Astrocyte of the hippocampus (primary cell): ENCODE measurements around the gene ST6GALNAC5.
"Not testable (repeated sequence)": the region's sequence is repeated elsewhere in the genome, so short reads cannot be mapped to it uniquely, and the experiment has no call there.

Source experiments
- DNase-seq: peaks from one replicate; pipeline ENCODE4 v3.0.0; 2011; ENCODE audit warnings: low read depth, low spot score

Gene ST6GALNAC5

DNA sequence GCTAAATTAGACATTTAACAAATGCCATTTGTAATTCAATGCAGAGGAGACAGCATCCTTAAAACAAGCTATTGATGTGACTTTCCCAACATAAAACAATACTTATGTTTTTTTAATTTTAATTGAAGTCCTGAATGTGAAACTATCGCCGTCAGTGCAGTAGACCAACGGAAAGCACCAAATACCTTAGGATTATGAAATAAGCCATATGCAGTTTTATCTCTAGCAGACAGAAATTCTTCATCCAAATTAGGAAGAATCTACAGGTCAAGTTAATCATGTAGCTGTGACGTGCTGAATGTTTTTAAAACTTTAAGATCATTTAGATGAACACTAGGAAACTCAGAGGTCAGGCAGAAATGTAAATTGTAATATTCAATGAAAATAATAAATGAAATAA lies 714 bp upstream of the ST6GALNAC5 start:
- no peak for DNase-seq

DNA sequence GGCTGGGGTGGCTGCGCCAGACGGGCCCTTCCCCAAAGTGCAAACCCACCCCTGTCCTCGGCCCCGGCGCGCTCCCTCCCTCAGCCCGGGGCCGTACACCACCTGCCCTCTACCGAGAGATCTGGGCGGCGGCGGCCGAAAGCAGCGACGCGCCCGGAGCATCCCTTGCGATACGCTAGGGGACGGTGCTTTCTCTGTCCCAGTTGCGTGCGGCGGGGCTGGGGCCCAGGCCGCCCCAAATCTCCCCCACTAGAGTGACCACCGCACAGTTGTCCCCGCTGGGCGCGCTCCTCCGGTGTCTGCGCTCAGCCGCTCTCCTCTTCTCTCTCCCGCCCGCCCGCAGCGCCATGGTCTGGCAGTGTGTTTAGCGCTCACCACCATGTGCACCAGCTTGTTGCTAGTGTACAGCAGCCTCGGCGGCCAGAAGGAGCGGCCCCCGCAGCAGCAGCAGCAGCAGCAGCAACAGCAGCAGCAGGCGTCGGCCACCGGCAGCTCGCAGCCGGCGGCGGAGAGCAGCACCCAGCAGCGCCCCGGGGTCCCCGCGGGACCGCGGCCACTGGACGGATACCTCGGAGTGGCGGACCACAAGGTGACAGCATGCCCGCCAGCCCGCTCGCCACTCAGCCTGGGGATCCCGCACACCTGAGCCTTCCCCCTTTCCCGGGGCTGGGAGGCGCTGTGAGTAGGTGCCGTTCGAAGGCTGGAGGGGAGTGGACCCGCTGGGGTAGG lies 1.0 kb downstream of the ST6GALNAC5 start:
- peak; percentile 79 for DNase-seq

DNA sequence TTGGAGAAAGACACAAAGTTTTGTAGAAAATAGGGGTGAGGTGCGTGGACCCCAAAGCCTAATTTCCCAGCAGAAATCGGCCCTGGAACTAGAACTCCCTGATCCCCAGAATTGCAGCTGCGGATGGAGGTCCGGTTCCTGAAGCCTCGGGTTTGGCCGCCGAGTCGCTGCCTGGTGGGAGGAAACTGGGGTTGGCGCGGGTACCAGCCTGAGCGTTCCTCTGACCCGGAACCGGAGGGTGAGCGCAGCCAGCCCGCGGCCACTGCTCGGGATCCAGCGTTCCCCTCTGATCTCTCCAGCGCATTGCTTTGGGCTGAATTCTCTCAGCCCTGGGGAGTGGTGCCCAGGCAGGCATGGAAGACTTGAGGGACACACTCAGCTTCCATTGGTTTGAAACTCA lies 1.6 kb downstream of the ST6GALNAC5 start:
- peak; percentile 20 for DNase-seq

DNA sequence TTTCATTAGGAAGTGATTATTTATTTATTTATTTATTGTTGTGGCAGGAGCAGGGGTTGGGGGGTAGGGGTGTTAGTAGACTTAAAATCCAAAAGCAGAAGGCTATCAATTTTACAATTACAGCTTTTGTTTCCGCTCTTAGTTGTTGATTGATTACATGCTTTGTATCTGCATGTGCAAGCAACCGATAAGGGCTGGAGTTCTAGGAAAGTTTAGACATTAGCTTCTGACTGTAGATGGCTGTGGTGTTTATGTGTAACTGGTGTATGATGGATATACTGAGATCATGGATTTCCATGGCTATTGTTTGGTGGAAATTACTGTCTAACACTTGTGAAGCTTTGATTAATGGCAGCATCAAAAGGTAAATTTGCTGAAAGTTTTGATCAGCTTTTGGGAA lies 2.8 kb downstream of the ST6GALNAC5 start:
- DNase-seq, result no peak

DNA sequence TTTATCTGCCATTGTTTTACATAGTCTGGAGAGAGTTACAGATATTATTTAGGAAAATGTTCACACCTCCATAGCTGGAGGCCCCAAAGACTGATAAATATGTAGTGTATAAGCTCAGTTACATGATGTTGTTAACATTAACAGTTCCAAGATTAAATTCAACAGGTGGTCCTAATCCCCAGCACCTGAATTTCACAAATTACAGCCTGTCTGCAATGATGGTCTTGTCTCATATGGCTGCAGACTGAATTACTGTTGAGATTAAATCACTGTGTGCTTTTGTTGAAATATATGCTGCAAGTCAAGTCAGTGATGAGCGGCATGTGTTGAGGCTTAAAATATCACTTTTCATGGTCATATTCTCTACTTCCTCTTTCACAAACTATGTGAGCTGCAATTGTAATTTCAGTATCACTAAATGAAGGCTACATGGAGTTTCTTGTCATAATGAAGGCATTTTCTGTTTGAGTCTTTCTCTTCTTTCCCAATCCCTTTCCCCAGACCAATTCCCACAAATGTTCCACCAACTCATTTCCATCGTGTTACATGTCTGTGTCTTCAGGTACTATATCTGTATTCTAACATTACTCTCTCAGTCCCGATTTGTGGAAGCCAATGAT lies 4.2 kb downstream of the ST6GALNAC5 start:
- no peak for DNase-seq

DNA sequence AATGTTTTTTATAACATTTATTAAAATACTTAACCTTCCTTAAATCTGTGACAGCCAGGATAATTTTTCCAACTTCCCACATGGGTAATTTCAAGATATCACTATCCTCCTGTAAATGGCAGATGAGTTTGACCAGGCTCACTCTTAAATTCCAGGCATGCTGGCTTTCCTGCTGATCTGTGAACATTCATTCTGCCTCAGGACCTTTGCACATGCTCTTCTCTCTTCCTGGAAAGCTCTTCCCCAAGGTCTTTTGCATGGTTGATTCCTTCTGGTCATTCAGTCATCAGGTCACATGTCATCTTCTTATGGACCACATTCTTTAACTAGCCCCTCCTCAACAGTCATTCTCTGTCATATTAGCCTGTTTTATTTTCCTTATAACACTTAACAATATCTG lies 5.7 kb downstream of the ST6GALNAC5 start:
- no peak for DNase-seq

DNA sequence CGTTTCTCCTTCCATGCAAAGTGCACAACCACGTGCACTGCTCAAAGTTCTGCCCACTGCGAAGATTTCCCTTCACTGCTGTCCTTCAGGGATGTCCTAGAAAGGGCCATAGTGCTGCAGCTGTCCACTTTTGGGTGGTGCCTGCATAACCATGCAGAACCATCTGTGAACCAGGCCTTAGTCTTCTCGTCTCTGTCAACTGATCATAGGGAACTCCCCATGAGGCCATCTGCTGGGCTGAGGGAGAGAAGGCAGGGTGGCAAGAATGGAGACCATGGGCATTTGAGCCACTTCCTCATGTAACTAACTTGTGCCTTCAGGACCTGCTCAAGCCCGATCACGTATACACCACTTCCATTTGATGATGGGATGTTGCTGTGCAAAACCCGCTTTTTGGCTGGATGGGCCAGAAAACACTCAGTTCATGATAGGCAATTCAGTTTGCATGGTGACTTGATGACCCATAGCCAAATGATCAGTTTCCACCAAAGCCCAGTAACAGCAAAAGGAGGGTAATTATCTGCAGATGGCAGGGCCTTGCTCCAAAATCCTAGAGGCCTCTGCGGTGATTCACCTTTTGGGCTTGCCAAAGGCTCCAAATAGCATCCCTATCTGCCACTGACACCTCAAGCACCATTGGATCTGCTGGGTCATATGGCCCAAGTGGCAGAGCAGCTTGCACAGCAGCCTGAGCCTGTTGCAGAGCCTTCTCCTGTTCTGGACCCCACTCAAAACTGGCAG lies 9.5 kb downstream of the ST6GALNAC5 start:
- no peak for DNase-seq

DNA sequence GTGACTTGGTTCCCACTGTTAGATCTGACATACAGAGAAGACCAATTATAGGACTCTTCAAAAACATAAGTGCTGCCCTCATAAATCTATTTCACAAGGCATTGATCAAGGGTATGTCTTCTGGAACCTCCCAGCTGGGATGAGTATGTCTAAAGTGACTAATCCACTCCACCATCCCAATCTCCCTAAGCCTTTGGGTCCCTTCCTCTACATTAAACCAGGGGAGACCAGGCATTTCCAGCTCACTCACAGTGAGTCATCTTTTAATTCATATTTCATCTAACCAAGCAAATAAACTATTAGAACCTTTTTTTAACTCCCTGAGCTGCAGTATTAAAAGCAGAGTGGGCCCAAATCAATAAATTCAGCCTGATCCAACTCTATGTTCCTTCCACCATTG lies 11.7 kb downstream of the ST6GALNAC5 start:
- not testable (repeated sequence) for DNase-seq

DNA sequence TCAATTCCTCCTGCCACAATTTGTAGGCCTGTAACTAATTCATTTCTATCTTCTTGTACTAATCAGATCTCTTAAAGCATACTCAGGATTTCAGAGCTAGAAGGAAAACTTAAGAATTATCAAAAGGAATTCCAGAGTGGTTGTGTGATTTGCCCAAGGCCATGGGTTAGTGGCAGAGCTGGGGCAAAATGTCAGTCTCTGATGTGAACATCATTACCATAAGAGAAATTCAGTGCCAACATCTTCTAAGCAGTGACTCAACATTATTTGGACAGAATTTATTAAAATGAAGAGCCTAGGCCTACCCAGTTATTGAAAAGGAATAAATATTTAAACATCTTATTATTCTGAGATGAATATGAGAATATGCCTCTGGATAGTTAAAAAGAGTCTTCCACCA lies 14.5 kb downstream of the ST6GALNAC5 start:
- peak; percentile 11 for DNase-seq

DNA sequence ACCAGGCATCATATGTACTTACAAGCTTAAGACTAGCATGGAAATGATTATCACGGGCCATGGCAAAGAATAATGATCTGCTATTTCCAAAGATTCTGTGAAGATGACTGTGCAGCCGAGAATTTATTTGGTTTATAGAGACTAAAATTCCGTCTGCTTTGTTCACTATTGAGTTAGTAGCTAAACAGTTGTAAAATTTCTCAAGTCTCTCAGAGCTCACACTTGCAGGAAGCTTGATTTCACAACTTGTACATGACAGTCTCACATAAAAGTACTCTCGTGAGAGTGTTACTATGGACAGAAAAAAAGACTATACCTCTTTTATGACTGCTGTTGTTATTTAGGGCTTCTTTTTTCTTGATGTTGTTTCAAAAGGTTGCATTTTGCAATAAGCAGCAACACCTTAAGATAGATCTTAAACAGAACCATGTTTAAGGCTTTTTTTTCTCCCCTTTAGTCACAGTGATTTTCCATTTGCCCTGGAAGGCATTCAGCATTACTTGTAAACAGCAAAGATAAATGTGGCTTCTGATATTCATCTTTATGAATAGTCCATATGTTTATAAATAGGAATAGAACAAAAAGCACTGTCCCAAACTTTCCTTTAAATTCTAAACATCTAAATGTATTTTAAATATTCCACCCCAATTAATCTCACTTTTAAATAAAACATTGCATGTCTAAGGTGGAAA lies 24.8 kb downstream of the ST6GALNAC5 start:
- no peak for DNase-seq

DNA sequence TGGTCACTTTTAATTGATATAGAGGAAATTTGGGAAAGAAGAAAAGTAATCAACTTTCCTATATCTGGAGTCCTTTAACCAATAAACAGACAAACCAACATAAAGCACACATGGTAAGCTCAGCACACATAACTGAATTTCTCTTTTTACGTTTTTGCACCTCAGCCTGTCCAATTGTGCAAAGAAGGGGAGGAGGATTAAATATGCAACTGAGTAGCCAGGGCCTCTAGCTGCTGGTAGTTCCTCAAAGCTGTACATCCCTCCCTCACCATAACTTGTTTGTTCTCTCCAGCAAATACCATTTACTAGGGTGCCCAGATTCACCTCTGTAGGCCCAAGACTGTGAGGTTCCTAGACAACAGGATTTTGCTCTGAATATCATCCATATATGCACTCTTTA lies 25.4 kb downstream of the ST6GALNAC5 start:
- DNase-seq, result no peak

DNA sequence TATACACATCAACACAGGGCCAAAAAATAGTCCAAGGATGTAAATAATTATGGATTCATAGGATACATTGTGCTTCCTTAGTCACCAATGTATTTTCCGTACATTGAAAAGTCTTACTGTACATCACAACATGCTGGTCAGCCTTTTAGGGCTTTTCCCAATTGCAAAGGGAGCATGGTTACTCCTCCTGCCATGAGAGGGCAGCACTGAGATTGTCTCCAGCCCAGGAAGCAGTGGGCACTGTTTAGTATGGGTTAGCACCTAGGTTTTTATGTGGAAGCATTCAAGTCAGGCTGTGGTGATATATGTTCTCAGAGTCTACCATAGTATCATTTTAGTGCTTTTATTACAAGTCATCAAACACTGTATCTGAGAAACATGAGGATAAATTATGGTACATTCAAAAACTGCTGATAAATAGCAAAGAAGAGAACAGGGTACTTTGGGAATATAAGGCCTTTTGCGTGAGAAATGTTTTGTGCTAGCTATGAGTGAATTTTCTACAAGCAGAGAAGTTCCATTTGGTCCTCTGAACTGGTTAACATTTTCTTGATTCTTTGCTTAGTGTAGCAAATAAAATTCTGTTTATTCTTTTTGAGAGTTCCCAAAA lies 34.0 kb downstream of the ST6GALNAC5 start:
- peak; percentile 64 for DNase-seq

DNA sequence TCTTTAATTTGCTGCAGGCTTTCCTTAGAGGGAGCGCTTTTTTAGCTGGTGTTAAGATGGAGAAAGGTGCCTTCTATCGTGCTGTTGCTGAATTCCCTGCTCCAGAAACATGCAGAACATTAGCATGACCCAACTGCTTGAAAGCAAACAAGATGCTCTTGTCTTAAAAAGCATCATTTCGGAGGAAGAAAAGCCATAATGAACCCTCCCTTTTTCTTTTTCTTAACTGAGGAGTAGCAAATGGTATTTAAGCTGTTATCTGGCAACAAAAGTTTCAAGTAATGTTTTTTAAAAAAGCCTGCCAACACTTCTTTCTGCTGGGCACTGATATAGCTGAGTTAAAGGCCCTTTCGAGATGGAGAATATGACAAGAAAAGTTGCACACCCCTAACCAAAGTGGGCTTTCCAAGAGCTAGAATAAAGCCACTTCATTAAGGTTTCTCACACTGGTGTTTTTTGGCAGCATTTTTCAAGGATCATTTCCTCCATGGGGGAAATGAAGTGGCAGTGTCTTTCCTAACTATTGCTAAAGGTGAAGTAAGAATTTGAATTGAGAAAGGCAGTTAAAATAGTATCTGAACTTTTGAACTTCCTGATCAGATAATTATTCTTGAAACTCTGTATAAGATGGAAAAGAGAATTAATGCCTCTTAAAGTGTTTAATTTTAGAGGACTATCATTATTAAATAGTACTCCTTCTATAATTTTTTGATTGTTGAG lies 38.8 kb downstream of the ST6GALNAC5 start:
- DNase-seq, result no peak

DNA sequence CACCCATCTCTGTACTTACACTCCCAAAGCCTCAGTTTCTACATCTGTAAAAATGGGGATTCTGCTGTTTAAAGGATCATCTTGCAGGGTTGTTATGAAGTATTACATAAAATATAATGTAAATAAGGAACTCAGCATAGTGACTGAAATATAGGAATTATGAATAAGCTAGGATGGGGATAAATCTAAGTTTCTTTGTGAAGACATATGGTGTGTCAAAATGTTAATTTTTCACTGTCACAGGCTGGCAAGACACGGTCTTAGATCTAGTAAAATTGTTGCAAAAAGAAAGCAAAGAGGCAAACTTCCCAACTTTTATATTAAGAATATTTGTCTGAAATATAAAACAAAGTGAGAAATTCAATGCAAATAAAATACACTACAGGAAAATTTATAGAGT lies 42.0 kb downstream of the ST6GALNAC5 start:
- DNase-seq, result no peak

DNA sequence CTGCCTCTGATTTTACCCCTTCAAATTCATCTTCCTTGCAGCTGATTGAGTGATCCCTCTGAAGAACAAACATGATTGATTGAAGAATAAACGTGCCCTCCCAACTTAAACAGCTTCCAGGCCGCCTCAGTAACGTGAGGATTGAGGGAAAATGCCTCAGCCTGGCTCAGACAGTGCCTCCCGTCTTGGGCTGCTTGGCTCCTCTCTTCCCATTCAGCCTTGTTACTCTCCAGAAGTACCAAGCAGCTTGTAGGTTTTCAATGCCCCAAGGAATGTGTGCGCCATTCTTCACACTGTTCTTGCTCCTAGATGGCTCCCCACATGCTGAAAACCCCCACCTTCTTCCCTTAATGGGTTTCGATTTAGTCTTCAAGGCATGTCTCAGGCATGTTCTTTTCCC lies 51.8 kb downstream of the ST6GALNAC5 start:
- no peak for DNase-seq

DNA sequence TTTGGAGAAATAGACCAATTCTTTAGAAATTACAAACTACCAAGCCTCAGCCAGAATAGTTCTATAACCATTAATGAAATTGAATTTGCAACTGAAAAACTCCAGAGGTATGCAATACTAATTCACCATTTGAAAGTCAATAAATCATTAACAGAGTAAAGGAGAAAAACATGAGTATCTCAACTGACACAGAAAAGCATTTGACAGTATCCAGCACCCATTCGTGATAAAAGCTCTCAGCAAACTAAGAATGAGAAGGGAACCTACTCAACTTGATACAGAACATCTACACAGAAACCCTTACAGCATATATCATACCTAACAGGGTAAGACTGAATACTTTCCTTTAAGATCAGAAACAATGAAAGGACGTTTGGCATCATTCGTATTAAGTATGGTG lies 54.3 kb downstream of the ST6GALNAC5 start:
- no peak for DNase-seq

DNA sequence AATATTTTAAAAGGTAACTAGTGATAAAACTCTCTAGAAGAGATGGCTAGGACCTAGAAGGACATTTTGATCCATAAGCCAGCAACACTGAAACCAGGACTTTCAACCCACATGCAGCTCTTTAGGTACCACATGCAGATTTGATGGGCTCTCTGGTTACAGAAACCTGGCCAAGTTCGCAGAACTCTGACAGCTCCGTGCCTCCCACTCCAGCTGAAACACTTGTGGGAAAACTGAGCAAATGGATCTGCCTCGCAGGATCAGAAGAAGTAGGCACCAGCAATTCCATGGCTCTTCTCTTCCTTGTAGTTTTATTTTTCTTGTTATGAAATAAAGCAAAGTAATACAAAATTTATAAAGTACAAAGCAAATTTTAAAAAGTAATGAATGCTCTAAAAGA lies 58.5 kb downstream of the ST6GALNAC5 start:
- no peak for DNase-seq

DNA sequence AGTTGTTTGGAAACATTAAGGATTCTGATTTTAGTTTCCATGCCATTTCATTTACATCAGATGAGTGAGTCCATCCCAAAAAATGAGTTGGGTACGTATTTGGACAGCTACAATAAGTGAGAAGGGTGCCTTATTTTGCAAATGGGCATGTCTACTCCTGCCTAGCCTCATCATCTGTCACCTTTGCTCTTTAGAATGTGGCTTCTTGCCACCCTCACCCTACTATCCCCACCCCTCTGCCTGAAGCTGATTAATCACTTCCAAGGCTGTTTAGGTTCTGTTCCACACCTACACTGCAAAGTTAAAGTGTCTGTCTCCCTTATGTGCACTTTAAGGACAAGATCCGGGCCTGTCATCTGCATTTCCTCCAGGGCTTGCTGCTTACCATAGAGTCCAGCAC lies 61.2 kb downstream of the ST6GALNAC5 start:
- DNase-seq, result no peak

DNA sequence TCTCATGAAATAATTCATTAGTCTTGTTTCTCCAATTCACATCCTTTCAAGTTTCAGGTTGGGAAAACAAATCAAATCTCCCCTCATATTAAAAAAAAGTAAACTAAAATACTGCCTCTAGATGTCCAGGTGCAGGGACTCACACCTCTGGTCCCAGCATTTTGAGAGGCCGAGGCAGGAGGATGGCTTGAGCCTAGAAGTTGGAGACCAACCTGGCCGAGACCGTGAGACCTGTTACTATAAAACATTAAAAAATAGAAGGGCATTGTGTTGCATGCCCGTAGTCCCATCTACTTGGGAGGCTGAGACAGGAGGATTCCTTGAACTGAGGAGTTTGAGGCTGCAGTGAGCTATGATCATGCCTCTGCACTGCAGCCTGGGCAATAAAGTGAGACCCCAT lies 61.9 kb downstream of the ST6GALNAC5 start:
- no peak for DNase-seq

DNA sequence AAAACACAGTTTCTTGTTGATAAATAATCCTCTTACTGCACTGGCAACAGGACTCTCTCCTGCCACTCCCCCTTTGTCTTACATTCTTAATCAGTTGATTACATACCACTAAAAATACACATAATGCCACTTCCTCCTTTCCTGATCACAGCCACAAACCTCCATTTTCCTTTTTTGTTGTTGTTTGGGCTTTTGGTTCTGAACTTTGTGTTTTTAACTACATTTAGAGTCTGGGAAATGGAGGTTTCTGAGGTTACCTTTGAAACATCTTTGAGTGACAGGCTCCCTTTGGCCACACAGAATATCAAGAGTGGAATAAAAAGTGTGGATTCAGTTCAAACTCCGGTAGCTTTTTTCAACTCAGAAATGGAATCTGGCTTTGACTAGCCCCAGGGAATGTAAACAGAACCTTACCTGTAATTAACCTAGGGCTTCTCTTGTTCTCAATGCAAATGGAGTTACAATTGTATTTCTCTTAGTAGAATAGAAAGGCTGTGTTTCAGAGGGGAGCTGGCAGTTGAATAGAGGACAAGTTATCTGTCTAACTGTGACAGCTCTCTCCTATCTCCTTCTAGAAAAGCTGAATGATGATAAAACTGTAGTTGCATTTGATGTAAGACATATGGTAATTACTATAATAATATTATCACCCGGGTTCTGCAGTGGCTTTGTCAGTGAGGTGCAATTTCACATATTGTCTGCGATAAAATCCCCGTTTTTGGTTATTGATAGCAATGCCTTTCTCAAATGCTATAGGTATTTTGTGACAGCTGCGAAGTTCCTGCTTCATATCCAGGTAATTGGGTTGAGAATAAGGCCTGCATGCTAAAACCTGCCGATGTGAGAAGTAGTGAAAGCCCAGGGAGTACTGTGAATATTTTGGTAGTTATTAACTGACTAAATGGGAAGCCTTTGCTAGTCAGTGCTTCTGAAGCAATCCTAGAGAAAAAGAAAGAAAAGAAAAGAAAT lies 66.9 kb downstream of the ST6GALNAC5 start:
- no peak for DNase-seq
